GM19328 (cell line): ENCODE results near the gene SMARCAL1.

Experiments
- ATAC-seq: cut with Tn5 transposase; IDR thresholded peaks from one replicate; pipeline ENCODE4 v1.9.1; 2021; ENCODE audit warnings: mild to moderate bottlenecking, moderate library complexity; ENCODE audit not compliant: unreplicated experiment

SMARCAL1 gene

GRCh38 chr2:216426938-216427337 lies 14.7 kb downstream of the SMARCAL1 start:
- ATAC-seq: no peak

DNA sequence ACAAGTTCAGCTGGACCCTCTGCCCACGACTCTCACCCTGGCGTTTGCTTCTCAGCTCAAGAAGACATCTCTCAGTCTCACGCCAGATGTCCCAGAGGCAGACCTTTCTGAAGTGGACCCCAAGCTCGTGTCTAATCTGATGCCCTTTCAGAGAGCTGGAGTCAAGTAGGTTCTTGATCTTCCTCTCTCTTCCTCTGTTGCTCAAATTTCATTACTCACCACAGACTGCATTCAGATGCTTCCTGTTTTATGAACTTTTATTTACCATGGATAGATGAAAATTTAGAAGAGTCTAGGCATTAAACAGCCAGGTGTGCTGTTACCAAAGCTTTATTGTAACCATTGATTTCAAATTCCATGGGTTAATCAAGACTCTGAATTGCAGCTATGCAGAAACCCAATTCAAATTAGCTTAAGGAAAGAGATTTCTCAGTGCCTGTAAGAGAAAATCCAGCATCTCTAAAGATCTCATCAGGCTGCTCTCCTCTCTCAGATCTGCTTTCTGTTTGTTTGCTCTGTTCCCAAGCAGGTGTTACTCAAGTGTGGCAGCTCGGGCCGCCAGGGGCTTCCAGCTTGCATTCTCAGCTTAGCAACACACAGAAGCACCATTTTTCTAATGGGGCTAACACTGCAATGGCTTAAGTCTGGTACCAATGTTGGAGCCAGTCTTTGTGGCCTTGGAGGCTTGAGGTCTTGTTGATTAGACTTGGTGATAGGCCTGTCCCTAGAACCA lies 16.5 kb downstream of the SMARCAL1 start:
- no peak for ATAC-seq

GRCh38 chr2:216429428-216429827 lies 17.1 kb downstream of the SMARCAL1 start:
- ATAC-seq: no peak

DNA sequence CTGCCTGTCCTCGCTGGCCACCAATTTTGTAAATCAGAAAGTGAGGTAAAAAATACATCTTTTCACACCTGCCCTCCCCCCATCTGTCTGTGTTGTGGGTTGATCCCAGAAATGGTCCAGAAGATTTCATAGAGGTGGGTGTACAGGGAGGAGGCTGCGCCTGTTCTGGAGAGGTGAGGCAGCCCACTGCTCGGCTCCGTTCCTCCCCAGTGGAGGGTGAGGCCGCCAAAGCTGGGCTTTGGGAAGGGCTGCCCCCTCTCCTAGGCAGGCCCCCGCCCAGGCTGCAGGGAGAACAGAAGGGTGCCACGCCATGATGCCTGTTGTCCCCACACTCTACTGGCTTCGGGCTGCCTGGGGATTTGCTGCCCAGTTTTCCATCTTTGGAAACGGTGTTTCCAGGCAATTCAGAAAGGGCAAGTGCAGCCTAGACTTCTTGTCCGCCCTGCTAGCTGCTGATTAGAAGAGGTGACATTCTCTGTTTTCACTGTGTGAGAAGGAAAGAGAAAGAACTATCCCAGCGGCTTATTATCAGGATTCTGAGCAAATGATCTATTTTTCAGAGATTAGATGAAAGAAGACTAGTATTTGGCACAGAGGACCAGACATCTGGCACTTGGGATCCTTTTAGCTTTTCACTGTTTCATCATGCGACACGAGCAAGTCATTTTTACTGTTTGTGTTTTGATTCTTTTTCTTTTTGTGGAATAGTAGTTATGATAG lies 18.7 kb downstream of the SMARCAL1 start:
- ATAC-seq: no peak

DNA sequence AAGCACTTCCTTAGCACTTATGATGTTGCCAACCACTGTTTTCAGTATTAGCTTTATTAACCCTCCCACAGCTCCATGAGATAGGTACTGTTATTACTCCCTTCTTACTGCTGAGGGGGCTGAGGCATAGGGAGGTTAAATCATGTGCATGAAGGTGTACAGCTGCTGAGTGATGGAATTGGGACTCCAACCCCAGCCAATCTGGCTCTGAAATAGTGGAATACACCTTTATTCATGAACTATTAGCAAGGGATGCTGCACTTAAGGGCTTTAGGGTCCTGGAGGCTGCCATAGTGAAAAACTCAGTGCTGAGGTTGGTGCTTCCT lies 19.2 kb downstream of the SMARCAL1 start:
- no peak for ATAC-seq

GRCh38 chr2:216436383-216436782 lies 24.1 kb downstream of the SMARCAL1 start:
- no peak for ATAC-seq

GRCh38 chr2:216441308-216442010 lies 29.2 kb downstream of the SMARCAL1 start:
- ATAC-seq: no peak

GRCh38 chr2:216445501-216445900 lies 33.2 kb downstream of the SMARCAL1 start:
- ATAC-seq: no peak

DNA sequence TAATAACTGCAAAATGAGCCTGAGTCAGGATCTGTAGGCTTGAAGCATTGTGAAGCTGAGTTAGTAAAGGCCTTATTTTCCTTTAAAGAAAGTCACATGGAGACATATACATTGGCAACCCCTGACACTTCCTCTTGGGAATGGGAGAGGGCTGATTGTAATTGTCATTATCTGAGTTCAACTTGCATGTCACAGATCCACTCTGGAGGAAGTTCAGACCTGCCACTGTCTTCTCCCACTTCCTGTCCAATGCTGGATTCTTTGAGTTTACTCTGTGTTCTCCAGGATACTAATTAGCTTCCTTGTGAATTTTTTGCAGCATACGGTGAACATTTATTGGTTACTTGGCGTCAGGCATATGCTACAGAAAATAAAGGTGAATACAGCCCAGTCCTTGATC lies 34.1 kb downstream of the SMARCAL1 start:
- ATAC-seq: no peak

DNA sequence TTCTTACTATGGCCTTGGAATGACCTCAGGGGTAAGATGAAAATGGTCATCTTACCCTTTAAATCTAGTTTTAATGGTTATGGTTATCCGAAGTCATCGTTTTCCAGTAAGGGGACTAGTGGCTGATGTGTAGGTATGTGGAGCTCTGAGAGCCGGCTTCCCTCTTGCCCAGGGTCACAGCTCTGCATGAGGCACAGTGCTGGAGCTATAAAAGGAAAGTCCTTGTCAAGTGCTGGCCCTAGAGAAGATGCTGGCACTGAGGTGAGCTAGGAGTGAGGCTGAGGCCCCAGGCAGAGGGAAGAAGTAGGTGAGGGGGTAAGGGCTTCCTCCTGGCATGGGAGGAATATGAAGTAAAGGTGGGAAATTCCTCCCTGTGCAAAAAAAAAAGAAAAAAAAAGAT lies 35.0 kb downstream of the SMARCAL1 start:
- no peak for ATAC-seq

DNA sequence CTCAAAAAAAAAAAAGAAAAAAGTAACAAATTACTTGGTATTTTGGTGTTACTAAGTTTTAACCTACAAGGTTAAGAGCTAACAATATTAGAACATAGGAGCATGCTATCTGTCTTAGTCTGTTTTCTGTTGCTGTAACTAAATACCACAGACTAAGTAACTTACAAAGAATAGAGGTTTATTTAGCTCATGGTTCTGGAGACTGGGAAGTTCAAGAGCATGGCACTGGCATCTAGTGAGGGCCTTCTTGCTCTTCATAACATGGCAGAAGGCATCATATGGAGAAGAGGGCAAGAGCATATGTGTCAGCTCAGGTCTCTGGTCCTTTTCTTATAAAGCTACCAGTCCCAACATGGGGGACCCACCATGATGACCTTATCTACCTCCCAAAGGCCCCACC lies 36.5 kb downstream of the SMARCAL1 start:
- no peak for ATAC-seq

DNA sequence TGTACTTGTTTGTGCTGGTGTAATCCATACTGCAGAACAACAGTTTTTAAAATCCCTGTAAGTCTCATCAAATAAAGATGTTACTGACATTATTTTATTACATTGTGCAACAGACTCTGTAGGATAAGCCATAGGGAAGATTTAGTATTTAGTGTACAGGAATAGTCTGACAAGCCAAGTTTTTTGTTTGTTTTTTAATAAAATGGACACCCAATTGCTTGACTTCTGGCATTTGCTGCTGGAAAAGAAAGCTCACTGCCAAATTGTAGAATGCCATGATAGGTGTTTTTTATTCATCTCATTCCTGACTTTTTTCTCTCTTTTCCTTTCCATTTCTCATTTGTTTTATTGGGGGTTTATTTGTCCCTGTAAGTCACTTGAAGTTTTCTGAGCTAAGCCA lies 38.1 kb downstream of the SMARCAL1 start:
- no peak for ATAC-seq

- ATAC-seq: no peak
Observed at GRCh38 chr2:216450784-216451183, 38.5 kb downstream of the SMARCAL1 start.

DNA sequence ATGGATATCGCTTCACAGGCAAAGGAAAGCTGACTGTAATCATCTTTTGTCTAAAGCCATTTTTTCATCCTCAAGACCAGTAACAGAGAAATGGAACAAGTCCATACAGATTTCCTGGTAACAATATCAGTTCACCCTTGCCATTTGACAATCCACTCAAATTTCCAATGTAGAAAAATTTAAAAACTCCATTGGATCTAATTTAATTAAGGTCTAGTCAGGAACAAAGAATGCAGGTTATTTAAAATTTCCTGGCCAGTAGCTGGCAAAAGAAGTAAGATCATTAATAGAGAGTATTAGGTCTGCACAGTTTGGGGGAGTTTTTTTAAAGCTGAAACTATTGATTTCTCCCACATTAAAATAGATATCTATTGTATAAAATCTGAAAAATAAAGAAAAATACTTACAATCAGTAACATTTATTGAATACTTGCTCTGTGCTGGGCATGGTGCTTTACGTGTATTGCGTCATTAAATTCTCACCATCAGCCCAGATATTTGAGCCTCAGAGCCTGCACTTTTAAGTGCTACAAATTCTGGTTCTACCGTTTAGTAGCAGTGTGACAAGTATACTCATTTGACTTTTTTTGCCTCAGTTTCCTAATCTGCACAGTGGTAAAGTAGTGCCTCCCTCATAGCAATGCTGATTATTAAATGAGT lies 41.8 kb downstream of the SMARCAL1 start:
- no peak for ATAC-seq

- no peak for ATAC-seq
Observed at GRCh38 chr2:216463148-216463547, 50.9 kb downstream of the SMARCAL1 start.

- no peak for ATAC-seq
Observed at GRCh38 chr2:216464104-216464720, 51.9 kb downstream of the SMARCAL1 start.

GRCh38 chr2:216465579-216466195 lies 53.4 kb downstream of the SMARCAL1 start:
- ATAC-seq: no peak

- no peak for ATAC-seq
Observed at GRCh38 chr2:216467845-216468244, 55.6 kb downstream of the SMARCAL1 start.

- ATAC-seq: no peak
Observed at GRCh38 chr2:216469661-216470060, 57.4 kb downstream of the SMARCAL1 start.

DNA sequence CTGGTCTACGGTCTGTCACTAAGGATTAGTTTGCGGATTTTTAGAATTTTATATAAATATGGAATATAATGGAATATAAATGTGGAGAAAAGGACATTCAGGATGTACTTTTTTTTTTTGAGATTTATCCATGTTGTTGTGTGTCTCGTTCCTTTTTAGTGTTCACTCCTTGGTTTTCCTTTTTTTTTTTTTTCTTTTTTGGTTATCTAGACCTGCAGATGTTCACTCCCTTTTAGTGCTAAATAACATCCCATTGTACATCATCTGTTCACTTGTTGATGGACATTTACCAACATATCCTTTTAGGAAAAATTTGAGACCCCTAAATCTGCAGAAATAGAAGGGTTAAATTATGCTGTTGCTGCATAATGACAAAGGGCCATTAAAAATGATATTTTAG lies 60.9 kb downstream of the SMARCAL1 start:
- ATAC-seq: no peak
